ENCODE data around the gene B3GLCT.

The B3GLCT gene

GRCh38 chr13:31199849-31200636, at the start of gene B3GLCT:
Gene B3GLCT, plus strand, starts transcription at chr13:31199975. Its CDS starts 110 bp downstream, at chr13:31200085.
- no peaks in the 10 kb centered on the region for H3K9me3 Mint-ChIP-seq
- H3K27ac Mint-ChIP-seq, result peak within 1 kb of the TSS; percentile 81
- H3K36me3 Mint-ChIP-seq (ENCODE audit: low read depth), result no peaks in the 10 kb centered on the region
- H3K27me3 Mint-ChIP-seq, result no peaks in the 10 kb centered on the region
- H3K4me3 Mint-ChIP-seq, result peak within 1 kb of the TSS; percentile 80
- peaks cover 44% of the 10 kb centered on the region for H3K4me1 Mint-ChIP-seq (ENCODE audit: low read depth)
- DNase-seq, result peak; percentile 89

- Mint-ChIP-seq H3K9me3 (no peaks in the 10 kb centered on the region), H3K36me3 (ENCODE audit: low read depth) (peaks cover 97% of the 10 kb centered on the region), H3K4me1 (ENCODE audit: low read depth) (peaks cover 50% of the 10 kb centered on the region)
Measured at GRCh38 chr13:31150315-31150985, 49.3 kb upstream of the B3GLCT start.

GRCh38 chr13:31151837-31152236, 47.9 kb upstream of the B3GLCT start:
- H3K4me3 Mint-ChIP-seq, result no peak overlapping the region
- H3K9me3 Mint-ChIP-seq, result no peaks in the 10 kb centered on the region
- peaks cover 47% of the 10 kb centered on the region for H3K4me1 Mint-ChIP-seq (ENCODE audit: low read depth)
- no peak for DNase-seq
- peaks cover 96% of the 10 kb centered on the region for H3K36me3 Mint-ChIP-seq (ENCODE audit: low read depth)
- no peaks in the 10 kb centered on the region for H3K27me3 Mint-ChIP-seq
- H3K27ac Mint-ChIP-seq, result peak overlapping the region; percentile 33

More at GRCh38 chr13:31150315-31150985, 49.3 kb upstream of the B3GLCT start:
- Mint-ChIP-seq H3K27ac (peak overlapping the region; percentile 17), H3K4me3 (no peak overlapping the region), H3K27me3 (no peaks in the 10 kb centered on the region)
- no peak for DNase-seq

GRCh38 chr13:31154939-31155338, 44.8 kb upstream of the B3GLCT start:
- H3K27ac Mint-ChIP-seq, result no peak overlapping the region
- peaks cover 99% of the 10 kb centered on the region for H3K36me3 Mint-ChIP-seq (ENCODE audit: low read depth)
- H3K27me3 Mint-ChIP-seq, result no peaks in the 10 kb centered on the region
- DNase-seq, result no peak
- no peak overlapping the region for H3K4me3 Mint-ChIP-seq
- peaks cover 65% of the 10 kb centered on the region for H3K4me1 Mint-ChIP-seq (ENCODE audit: low read depth)
- H3K9me3 Mint-ChIP-seq, result no peaks in the 10 kb centered on the region

GRCh38 chr13:31159306-31159705, 40.5 kb upstream of the B3GLCT start:
- Mint-ChIP-seq H3K4me1 (ENCODE audit: low read depth) (peaks cover 58% of the 10 kb centered on the region), H3K27ac (peak overlapping the region; percentile 98), H3K27me3 (no peaks in the 10 kb centered on the region), H3K4me3 (peak overlapping the region; percentile 99), H3K36me3 (ENCODE audit: low read depth) (peaks cover 81% of the 10 kb centered on the region), H3K9me3 (no peaks in the 10 kb centered on the region)
- DNase-seq, result no peak

DNA sequence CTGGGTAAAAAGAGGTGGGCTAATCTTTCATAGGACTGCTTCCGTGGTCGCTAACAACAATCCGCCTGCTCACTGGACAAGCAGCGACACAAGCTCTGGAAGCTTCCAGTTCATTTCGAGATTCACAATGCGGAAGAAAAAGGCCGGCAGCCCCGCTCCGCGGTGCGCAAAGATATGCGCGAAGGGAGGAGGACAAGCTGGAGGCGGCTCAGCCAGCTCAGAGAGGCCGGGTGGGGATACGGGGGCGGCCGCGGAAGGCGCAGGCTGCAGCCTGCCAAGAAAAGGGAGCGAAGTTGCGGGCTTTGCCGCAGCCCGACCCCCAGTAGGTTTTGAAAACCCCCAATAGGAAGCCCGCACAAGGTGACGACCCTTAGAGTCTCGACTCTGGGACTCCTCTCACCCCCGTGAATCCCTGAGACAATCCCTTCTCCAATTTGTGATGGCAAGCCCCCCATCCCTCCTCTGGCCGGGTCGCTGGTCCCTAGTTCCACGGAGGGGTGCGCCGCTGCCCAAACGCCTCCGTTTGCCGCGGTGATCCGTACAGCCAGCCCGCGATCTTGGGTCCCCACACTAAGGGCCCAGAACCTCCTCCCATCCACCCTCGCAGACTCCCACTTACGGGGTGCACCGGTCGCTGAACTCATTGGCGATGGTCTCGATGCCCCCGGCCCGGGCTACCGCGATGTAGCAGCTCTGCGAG, 38.8 kb upstream of the B3GLCT start:
- peak overlapping the region; percentile 98 for H3K27ac Mint-ChIP-seq
- H3K27me3 Mint-ChIP-seq, result no peaks in the 10 kb centered on the region
- peak; percentile 75 for DNase-seq
- H3K4me3 Mint-ChIP-seq, result peak overlapping the region; percentile 99
- no peaks in the 10 kb centered on the region for H3K9me3 Mint-ChIP-seq
- H3K36me3 Mint-ChIP-seq (ENCODE audit: low read depth), result peaks cover 64% of the 10 kb centered on the region
- peaks cover 47% of the 10 kb centered on the region for H3K4me1 Mint-ChIP-seq (ENCODE audit: low read depth)

DNA sequence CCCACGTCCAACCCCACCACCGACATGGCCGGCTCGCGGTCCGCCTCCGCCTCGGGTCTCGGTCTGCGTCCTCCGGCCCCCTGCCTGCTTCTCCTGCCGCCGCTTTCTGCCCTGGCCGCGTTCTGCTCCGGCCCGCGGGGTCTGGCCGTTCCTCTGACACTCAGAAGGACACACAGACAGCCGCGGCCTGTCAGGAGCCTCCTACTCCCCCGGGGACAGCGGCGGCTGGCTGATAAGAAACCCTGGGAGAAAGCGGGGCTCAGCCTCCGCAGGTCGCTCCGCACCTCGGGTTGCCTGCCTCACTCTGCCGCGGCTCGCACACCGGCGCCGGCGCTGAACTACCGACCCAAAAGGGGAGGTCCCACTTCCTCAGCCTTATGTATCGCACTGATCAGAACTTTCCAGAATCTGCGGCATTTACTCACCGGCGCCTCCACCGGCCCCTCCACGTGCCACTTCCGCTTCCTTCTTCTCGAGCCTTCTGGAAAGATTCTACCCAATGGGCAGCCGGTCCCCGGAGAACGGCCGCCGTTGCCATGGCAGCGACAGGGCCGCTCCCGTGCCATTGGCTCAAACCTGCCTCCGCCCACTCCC, 38.1 kb upstream of the B3GLCT start, which contains the start of gene HSPH1:
TSS of gene HSPH1 (minus strand) at position 348 of the 594 bp plus-strand sequence. CDS start at position 26, 322 bp downstream.
- H3K27me3 Mint-ChIP-seq, result no peaks in the 10 kb centered on the region

DNA sequence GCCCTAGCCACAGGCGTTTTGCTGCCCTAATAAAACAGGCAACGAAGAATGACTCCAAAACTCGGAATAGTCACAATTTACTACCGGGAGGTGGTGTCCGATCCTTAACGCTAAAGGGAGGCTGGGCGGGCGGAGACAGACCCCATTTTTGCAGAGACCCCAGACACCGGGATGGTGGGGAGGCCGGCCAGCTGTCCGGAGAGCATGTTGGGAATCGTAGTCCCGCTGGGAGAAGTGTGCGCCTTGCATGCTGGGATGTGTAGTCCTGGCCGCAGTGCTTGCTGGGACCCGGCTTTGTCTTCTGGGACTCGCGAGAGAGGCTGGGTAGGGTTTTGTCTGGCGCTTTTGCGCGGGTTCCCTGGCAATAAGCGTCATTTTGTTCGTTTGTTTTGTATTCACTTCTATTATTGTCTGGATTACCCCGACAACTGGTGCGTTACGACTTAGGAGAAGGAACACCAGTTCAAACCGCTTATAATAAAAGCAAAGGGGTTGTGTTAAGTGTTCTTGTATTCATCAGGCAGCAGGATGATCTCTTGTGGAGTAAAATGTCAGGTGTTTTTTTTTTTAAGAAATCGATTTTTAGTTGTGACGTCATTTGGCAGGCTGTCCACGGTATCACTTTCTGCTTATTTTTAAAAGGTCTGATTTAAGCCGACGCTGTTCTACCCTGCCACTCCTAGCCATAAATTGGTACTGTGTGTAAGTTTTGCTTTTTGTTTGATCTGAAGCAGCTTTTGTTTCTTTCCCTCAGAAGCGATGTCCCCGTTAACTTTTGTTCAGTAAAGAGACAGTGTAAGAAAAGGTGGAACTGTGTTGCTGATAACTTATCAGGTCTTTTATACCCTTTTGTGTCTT, 37.4 kb upstream of the B3GLCT start:
- H3K36me3 Mint-ChIP-seq (ENCODE audit: low read depth), result peaks cover 52% of the 10 kb centered on the region
- DNase-seq, result peak; percentile 98
- peak overlapping the region; percentile 98 for H3K27ac Mint-ChIP-seq
- peak overlapping the region; percentile 99 for H3K4me3 Mint-ChIP-seq
- no peaks in the 10 kb centered on the region for H3K9me3 Mint-ChIP-seq
- H3K27me3 Mint-ChIP-seq, result no peaks in the 10 kb centered on the region
- peaks cover 42% of the 10 kb centered on the region for H3K4me1 Mint-ChIP-seq (ENCODE audit: low read depth)

More for the DNA sequence above, 38.1 kb upstream of the B3GLCT start, which contains the start of gene HSPH1:
- Mint-ChIP-seq H3K36me3 (ENCODE audit: low read depth) (peaks cover 59% of the 10 kb centered on the region), H3K27ac (peak within 1 kb of the TSS; percentile 98), H3K4me3 (peak within 1 kb of the TSS; percentile 99), H3K9me3 (no peaks in the 10 kb centered on the region), H3K4me1 (ENCODE audit: low read depth) (peaks cover 45% of the 10 kb centered on the region)
- DNase-seq, result no peak

DNA sequence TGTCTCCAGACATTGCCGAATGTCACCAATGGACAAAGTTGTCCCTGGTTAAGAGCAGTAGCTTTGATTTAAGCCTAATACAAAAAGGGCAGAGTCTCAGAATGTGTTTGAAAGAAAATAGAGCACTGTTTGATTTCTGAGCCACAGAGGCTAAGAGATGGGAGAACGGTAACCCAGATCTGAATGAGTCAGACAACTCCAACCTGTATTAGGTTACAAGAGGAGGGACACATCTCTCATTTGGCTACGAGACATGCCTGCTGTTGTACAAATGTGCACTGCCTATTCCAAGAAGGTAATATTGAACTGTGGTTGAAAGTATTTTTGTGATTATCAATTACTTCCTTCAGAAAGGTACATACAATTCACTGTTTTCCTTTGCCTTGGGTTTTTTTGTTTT, 33.2 kb upstream of the B3GLCT start:
- Mint-ChIP-seq H3K9me3 (no peaks in the 10 kb centered on the region), H3K4me1 (ENCODE audit: low read depth) (peaks cover 20% of the 10 kb centered on the region), H3K4me3 (no peak overlapping the region), H3K36me3 (ENCODE audit: low read depth) (peaks cover 10% of the 10 kb centered on the region), H3K27ac (no peak overlapping the region), H3K27me3 (no peaks in the 10 kb centered on the region)
- DNase-seq, result no peak

DNA sequence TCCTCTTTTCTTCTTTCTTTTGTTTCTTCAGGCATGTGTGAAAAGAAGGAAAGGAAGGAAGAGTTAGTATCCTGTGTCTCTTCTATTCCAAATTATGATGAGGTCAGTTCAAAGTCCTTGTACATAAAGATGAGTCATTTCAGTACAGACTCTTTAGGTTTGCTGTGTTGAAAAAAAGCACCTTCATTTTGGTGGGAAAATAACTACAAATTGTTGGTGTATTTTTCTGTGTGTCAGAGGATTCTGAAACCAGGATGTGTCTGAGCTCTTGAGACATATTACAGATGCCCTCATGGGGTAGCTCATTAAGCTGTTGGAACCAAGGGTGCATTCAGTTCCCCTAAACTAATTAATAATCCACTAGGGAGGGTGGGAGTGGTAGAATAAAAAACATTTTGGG, 32.3 kb upstream of the B3GLCT start:
- peaks cover 20% of the 10 kb centered on the region for H3K4me1 Mint-ChIP-seq (ENCODE audit: low read depth)
- no peak for DNase-seq
- no peak overlapping the region for H3K27ac Mint-ChIP-seq
- no peaks in the 10 kb centered on the region for H3K9me3 Mint-ChIP-seq
- H3K4me3 Mint-ChIP-seq, result no peak overlapping the region
- H3K27me3 Mint-ChIP-seq, result peaks cover 1% of the 10 kb centered on the region
- H3K36me3 Mint-ChIP-seq (ENCODE audit: low read depth), result peaks cover 5% of the 10 kb centered on the region

GRCh38 chr13:31168166-31168565, 31.6 kb upstream of the B3GLCT start:
- H3K4me3 Mint-ChIP-seq, result no peak overlapping the region
- no peaks in the 10 kb centered on the region for H3K9me3 Mint-ChIP-seq
- no peak overlapping the region for H3K27ac Mint-ChIP-seq
- peaks cover 14% of the 10 kb centered on the region for H3K4me1 Mint-ChIP-seq (ENCODE audit: low read depth)
- no peak for DNase-seq
- H3K27me3 Mint-ChIP-seq, result peaks cover 7% of the 10 kb centered on the region
- H3K36me3 Mint-ChIP-seq (ENCODE audit: low read depth), result no peaks in the 10 kb centered on the region

DNA sequence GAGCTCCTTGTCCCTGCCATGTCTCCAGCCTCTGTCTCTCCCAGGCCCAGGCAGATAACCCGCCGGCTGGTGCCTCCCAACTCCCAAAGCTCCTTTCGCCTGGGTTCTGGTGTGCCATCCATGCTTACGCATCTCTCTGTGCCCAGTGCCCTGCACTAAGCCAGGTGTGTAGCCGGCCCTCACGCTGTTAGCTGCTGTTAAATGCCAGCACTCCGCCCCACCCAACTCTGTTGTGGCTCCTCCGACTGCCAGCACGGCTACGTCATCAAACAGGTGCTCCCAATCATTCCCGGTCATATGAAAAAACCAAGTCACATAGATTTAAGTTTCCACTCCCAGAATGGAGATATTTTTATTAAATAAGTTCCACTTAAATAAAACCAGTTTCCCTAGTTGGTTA, 31.0 kb upstream of the B3GLCT start:
- Mint-ChIP-seq H3K36me3 (ENCODE audit: low read depth) (no peaks in the 10 kb centered on the region), H3K4me3 (no peak overlapping the region), H3K4me1 (ENCODE audit: low read depth) (peaks cover 9% of the 10 kb centered on the region), H3K27me3 (peaks cover 10% of the 10 kb centered on the region), H3K9me3 (no peaks in the 10 kb centered on the region), H3K27ac (no peak overlapping the region)
- no peak for DNase-seq

DNA sequence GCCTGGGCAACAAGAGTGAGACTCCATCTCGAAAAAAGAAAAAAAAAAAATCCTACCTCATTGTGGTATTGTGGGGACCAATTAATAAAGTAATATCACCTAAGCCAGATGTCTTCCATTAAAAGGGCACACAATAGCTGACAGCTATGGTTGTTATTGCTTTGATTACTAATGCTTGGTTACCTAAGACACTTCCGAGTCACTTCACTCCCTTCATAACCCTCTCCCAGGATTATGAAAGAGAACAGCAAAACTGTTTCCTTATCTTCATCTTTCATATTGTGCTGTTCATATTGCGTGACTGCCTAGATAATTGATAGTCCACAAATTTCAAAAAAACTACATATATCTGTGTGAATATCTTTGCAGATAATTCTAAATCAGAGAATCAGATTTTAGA, 27.8 kb upstream of the B3GLCT start:
- peaks cover 6% of the 10 kb centered on the region for H3K4me1 Mint-ChIP-seq (ENCODE audit: low read depth)
- no peak for DNase-seq
- peaks cover 13% of the 10 kb centered on the region for H3K27me3 Mint-ChIP-seq
- no peak overlapping the region for H3K4me3 Mint-ChIP-seq
- H3K9me3 Mint-ChIP-seq, result no peaks in the 10 kb centered on the region
- H3K36me3 Mint-ChIP-seq (ENCODE audit: low read depth), result no peaks in the 10 kb centered on the region
- H3K27ac Mint-ChIP-seq, result no peak overlapping the region
